NCI-H2196 treated with DMSO at 0.1 percent for 48 hours (cell line): ENCODE measurements around the gene MAGI2.

Experiments used
- DNase-seq: peaks from one replicate; lab custom pipeline; 2025; ENCODE audit not compliant: unreplicated experiment; lab: John Stamatoyannopoulos, UW

MAGI2 gene

DNA sequence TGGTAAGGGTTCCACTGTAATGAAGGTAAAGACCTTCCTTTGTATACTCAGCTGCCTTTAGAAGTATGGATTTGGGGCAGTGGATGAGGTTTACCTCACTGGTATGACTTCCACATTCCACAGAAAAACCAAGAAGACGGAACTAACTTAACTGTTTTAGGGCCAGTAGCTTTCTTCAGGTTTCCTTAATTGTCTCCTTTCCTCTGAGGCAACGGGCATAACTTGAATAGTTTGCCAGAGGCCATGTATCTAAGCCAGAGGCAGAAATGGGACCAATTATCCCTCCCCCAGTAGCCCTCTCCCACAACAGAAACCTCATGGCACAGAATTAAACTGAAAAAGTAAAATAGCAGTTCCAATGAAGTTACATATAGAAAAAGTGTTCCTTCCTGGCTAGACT is 1373.2 kb downstream of the MAGI2 start:
- no peak for DNase-seq

- no peak for DNase-seq
Measured at GRCh38 chr7:78074713-78075112, 1378.8 kb downstream of the MAGI2 start.

- no peak for DNase-seq
Measured at GRCh38 chr7:78073609-78074382, 1379.7 kb downstream of the MAGI2 start.

- DNase-seq = no peak
Measured at GRCh38 chr7:78072201-78072590, 1381.3 kb downstream of the MAGI2 start.

GRCh38 chr7:78071491-78072200 is 1381.8 kb downstream of the MAGI2 start:
- no peak for DNase-seq

DNA sequence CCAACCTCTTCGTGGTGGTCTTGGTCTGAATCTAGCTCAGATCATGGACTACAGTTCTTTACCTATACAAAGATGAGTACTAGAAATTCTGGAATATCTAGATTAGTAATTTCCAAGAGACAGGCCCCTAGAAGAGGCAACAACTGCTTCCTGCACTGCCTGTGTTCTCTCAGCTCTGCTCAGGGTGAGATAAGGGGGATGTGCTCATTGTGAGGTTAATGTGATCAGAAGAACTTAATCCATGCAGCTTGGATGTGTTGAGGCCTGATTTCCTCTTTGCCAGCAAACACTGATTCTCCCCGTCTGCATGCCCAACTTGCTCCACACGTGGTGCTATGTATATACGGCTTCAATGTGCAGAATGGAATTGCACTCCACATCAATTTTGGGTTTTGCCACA is 1386.9 kb downstream of the MAGI2 start:
- no peak for DNase-seq

DNA sequence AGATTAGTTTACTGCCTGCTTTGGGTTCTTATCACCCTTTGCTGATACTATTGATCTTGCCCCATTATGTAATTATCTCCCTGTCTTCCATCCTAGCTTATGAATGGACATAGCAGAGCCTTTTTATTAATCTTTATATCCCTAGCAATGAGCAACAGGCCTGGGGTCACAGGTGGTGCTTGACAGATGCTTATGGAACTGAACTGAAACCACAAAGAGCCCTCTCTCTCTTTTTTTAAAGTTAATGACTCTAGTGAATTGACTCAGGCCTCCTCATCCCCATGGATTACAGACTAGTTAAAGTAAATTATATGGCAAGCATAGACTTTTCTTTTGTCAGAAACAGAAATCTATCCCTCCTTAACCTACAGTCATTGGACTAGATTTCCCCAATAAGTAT is 1389.7 kb downstream of the MAGI2 start:
- DNase-seq = no peak

- DNase-seq = no peak
Measured at GRCh38 chr7:78062214-78062613, 1391.3 kb downstream of the MAGI2 start.

DNA sequence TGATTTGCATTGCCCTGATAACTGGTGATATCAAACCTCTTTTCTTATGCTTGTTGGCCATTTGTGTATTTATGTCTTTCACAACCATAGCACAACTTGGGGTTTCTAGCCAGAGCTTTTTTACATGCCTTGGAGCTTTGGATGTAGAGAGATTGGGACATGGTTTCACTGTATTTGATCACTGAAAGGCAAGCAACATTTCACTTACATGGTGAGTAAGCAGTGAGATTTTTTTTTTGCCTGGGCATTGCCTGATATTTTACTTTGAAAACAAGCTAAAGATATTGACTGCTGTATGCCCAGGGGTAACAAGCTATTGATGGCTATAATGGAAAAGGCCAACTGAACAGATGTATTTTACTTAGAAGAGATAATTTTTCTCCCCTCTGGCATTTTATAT is 1395.9 kb downstream of the MAGI2 start:
- no peak for DNase-seq

GRCh38 chr7:78055599-78055998 is 1397.9 kb downstream of the MAGI2 start:
- DNase-seq = no peak

GRCh38 chr7:78055001-78055573 is 1398.4 kb downstream of the MAGI2 start:
- no peak for DNase-seq

DNA sequence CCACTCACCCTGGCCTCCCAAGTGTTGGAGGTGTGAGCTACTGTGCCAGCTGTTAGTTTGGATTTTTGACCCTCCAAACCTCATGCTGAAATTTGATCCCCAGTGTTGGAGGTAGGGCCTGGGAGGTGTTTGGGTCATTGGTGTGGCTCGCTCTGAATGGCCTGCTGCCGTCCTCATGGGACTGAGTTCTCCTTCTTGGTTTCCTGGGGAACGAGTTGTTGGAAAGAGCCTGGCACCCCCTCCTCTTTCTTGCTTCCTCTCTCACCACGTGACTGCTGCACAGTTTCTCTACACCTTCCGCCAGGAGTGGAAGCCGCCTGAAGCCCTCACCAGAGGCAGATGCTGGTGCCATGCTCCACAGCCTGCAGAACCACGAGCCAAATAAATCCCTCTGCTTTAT is 1401.4 kb downstream of the MAGI2 start:
- DNase-seq = no peak

DNA sequence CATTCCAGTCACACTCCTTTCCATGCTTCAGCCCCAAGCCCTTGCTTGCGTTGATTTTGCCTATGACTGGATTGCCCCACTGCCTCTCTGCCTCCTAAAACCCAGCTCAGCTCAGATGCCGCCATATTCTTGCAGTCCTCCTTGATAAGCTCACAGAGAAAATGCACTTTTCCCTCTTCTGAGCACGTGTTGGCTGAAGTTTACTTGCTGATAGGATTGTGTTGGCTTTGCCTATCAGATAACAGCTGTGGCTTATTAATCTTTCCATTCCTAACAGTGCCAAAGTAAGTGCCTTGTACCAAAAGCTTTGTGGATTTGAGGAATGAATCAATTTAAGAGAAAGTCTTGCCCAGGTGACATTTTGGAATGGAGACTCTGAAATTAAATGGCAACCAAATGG is 1405.7 kb downstream of the MAGI2 start:
- DNase-seq = no peak

GRCh38 chr7:78043159-78043558 is 1410.3 kb downstream of the MAGI2 start:
- no peak for DNase-seq

- DNase-seq = no peak
Measured at GRCh38 chr7:78041423-78041822, 1412.0 kb downstream of the MAGI2 start.

- DNase-seq = no peak
Measured at GRCh38 chr7:78039790-78040776, 1413.4 kb downstream of the MAGI2 start.

DNA sequence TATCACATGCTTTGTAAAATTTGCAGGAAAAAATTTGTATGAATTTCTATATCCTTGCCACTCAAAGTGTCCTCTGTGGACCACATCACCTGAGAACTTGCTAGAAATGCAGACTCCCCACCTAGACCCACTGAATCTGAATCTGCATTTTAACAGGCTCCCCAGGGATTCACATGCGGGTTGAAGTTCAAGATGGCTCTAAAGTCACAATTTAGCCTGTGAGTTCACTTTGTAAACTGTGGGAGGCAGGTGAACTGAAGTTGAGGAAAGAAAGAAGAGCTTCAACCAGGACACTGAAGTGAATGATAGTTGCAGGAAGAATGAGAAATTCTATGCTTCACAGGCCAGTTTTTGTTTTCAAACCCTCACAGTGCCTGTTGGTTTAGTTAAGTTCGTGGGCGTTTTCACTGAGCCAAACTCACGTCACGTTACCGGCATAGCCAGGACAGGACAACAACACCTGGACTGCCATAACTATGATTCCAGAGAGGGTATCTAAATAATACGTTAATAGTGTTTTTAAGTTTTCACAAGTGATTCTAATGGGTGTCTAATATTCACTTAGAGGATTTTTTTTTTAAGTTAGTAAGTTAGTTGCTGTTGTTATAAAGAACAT is 1414.9 kb downstream of the MAGI2 start:
- no peak for DNase-seq

DNA sequence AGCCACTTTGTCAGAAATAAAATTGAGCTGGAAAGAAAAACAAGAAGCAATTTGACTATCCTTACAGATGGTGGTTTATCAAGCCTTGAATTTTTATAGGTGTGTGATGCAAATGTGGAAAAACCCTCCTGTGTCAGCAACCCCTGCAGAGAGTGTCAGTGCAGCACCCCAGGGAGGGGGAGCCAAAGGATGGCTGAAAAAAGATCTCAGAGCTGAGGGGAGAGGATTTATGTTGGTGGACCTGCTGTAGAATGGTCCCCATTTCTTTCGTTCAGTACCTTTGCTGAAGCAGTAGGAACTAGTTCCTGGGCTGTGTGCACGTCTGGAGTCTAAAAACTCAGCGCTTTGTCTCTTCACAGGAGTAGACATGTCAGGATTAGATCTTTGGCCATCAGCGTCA is 1415.9 kb downstream of the MAGI2 start:
- no peak for DNase-seq

DNA sequence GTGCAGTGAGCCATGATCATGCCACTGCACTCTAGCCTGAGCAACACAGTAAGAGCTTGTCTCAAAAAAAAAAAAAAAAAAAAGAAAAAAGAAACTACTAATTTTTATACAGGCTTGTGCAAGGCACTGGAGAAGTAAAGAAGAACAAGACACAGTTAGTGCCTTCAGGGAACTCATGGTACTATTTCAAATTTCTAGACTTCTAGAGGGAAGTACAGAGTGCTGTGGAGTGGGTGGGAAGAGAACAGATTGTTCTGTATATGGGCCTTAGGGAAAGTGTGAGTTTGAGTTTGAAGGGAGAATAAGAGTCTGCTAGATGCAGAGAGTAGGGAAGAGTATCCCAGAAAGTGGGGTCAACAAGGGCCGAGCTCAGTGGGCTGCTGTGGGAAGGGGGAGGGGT is 1420.1 kb downstream of the MAGI2 start:
- no peak for DNase-seq

DNA sequence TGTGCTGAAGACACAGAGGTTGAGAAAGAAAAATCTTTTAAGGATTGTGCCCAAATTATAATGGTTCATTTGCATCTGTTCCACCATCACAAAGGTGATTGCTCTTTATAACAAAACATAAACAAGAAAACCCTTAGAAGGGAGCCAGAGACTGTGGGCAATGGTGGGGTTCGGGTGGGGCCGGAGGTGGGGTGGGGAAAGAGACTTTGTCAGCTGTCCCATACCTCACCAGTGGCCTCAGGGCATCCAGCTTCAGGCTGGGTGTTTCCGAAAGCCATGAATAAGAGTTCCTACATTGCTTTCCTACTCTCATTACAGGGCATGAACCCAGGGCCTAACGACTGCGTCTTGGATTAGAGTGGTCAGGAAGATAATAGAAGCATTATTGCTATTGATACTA is 1427.0 kb downstream of the MAGI2 start:
- no peak for DNase-seq

DNA sequence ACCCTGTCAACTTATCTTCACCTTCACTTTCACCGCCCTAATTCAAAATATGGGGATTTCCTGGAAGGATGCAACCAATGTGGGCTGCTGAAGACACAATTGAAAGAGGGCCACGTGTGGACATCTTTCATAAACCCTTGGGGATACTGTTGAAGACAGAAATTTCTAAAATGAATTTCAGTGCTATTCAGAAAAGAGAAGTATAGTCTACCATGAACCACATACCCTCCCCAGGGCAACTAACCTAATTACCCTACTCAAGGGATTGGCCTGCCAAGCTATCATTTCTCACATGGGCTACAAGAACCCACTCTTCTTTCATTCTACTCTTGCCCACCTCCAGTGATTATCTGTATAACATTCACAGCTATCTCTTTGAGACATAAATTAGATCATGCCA is 1428.9 kb downstream of the MAGI2 start:
- no peak for DNase-seq
